Ovary (tissue), 3 donors: ENCODE results near the gene MAGEL2.

ENCODE experiments used
- CTCF ChIP-seq, 3 donors: fragments of 450-650 bp in 2 of 3; fragments of 200-600 bp in 1 of 3; IDR thresholded peaks; one replicate each; pipeline versions ENCODE4 v1.5.1 to v1.8.0; 2016 to 2022; ENCODE audit warnings: antibody characterized with exemption in 3 of 3, mild to moderate bottlenecking in 1 of 3
- EP300 ChIP-seq: sonication (generic); formaldehyde crosslinking; IDR thresholded peaks from one replicate; pipeline ENCODE4 v1.6.1; 2017; ENCODE audit warnings: antibody characterized with exemption
- POLR2A ChIP-seq: fragments of 450-650 bp; IDR thresholded peaks from one replicate; pipeline ENCODE4 v1.6.1; 2017; ENCODE audit warnings: antibody characterized with exemption, mild to moderate bottlenecking, moderate library complexity
- donor health status: DM: no; HTN: no; CAD: no.

- TF ChIP-seq EP300 (no peak), CTCF (IDR thresholded peaks at IDR 0.05) (no peak), POLR2A (no peak)
Measured at GRCh38 chr15:23606226-23606625, 41.4 kb downstream of the MAGEL2 start.
